Tibial artery (tissue), 4 donors: ENCODE data around the gene PRR33.
"Not testable (repeated sequence)": the region's sequence is repeated elsewhere in the genome, so short reads cannot be mapped to it uniquely, and the experiment has no call there.

ENCODE experiments used
- DNase-seq, 2 donors: peaks; one replicate each; pipeline ENCODE4 v3.0.0-alpha.2; 2019
- H3K27ac ChIP-seq, 2 donors: fragments of 200-600 bp; sonication (generic) in 1 of 2; 1 replicate in 1 of 2; 2 replicates in 1 of 2; pipeline ENCODE4 v1.5.1; 2018 to 2019; ENCODE audit warnings: mild to moderate bottlenecking in 1 of 2
- H3K27me3 ChIP-seq, 2 donors: fragments of 200-600 bp; sonication (generic) in 1 of 2; one replicate each; pipeline versions ENCODE4 v1.5.1 to v1.6.0; 2016 to 2019
- H3K36me3 ChIP-seq, 3 donors: fragments of 200-600 bp; sonication (generic) in 2 of 3; one replicate each; pipeline ENCODE4 v1.5.1; 2016 to 2019; ENCODE audit warnings: mild to moderate bottlenecking in 2 of 3
- H3K4me1 ChIP-seq, 4 donors: fragments of 200-600 bp; sonication (generic) in 2 of 4; 1 replicate in 3 of 4; 2 replicates in 1 of 4; pipeline ENCODE4 v1.5.1; 2016 to 2019
- H3K4me3 ChIP-seq, 2 donors: fragments of 200-600 bp; sonication (generic) in 1 of 2; 1 replicate in 1 of 2; 2 replicates in 1 of 2; pipeline ENCODE4 v1.5.1; 2018 to 2019; ENCODE audit warnings: mild to moderate bottlenecking in 2 of 2
- H3K9me3 ChIP-seq, 3 donors: fragments of 200-600 bp; sonication (generic) in 1 of 3; one replicate each; pipeline ENCODE4 v1.5.1; 2016 to 2019
- intact Hi-C: fragments of 100-400 bp; cut with DNase I; formaldehyde crosslinking; loops from one replicate; pipeline ENCODE4 v1.15.0; 2023; ENCODE audit warnings: low total_unique reads
- TF ChIP-seq, protein P1 (sequence below), 2 experiments: fragments of 200-600 bp in 1 of 2; fragments of 450-650 bp in 1 of 2; IDR thresholded peaks; one replicate each; pipeline ENCODE4 v1.5.1; 2017 to 2019; ENCODE audit warnings: antibody characterized with exemption in 2 of 2, mild to moderate bottlenecking in 1 of 2, moderate library complexity in 1 of 2

The PRR33 gene

GRCh38 chr11:1891831-1892115 lies at the start of gene PRR33:
Gene PRR33, minus strand, starts transcription at chr11:1891895. Its CDS starts 1,311 bp downstream, at chr11:1890584.
- peaks cover 0 to 23% (median 0%) of the 10 kb centered on the region in 3 donors for H3K36me3 ChIP-seq
- intact Hi-C loops: no loop called here
- TF ChIP-seq, protein P1, sequence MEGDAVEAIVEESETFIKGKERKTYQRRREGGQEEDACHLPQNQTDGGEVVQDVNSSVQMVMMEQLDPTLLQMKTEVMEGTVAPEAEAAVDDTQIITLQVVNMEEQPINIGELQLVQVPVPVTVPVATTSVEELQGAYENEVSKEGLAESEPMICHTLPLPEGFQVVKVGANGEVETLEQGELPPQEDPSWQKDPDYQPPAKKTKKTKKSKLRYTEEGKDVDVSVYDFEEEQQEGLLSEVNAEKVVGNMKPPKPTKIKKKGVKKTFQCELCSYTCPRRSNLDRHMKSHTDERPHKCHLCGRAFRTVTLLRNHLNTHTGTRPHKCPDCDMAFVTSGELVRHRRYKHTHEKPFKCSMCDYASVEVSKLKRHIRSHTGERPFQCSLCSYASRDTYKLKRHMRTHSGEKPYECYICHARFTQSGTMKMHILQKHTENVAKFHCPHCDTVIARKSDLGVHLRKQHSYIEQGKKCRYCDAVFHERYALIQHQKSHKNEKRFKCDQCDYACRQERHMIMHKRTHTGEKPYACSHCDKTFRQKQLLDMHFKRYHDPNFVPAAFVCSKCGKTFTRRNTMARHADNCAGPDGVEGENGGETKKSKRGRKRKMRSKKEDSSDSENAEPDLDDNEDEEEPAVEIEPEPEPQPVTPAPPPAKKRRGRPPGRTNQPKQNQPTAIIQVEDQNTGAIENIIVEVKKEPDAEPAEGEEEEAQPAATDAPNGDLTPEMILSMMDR (IDR thresholded peaks at IDR 0.05): no peak
- H3K9me3 ChIP-seq: no peaks in the 10 kb centered on the region
- no peak for DNase-seq
- peaks cover 0 to 5% (median 0%) of the 10 kb centered on the region in 4 donors for H3K4me1 ChIP-seq
- peaks cover 0 to 15% of the 10 kb centered on the region in 2 donors for H3K27me3 ChIP-seq
- no peak within 1 kb of the TSS for H3K27ac ChIP-seq
- no peak within 1 kb of the TSS for H3K4me3 ChIP-seq

DNA sequence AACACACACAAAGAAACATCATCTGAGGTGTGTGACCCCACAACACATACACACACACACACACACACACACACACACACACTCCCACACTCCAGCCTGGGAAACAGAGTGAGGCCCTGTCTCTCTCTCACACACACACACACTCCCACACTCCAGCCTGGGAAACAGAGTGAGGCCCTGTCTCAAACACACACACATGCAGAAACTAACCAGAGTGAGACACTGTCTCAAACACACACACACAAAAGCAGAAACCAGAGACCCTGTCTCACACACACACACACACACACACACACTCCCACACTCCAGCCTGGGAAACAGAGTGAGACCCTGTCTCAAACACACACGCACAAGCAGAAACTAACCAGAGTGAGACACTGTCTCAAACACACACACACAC lies 48.1 kb upstream of the PRR33 start:
- H3K4me3 ChIP-seq, H3K27ac ChIP-seq, DNase-seq, intact Hi-C loops, H3K36me3 ChIP-seq, H3K9me3 ChIP-seq: not testable (repeated sequence)
- H3K4me1 ChIP-seq: peaks cover 0 to 18% (median 7%) of the 10 kb centered on the region in 4 donors
- H3K27me3 ChIP-seq: peaks cover 0 to 21% of the 10 kb centered on the region in 2 donors

DNA sequence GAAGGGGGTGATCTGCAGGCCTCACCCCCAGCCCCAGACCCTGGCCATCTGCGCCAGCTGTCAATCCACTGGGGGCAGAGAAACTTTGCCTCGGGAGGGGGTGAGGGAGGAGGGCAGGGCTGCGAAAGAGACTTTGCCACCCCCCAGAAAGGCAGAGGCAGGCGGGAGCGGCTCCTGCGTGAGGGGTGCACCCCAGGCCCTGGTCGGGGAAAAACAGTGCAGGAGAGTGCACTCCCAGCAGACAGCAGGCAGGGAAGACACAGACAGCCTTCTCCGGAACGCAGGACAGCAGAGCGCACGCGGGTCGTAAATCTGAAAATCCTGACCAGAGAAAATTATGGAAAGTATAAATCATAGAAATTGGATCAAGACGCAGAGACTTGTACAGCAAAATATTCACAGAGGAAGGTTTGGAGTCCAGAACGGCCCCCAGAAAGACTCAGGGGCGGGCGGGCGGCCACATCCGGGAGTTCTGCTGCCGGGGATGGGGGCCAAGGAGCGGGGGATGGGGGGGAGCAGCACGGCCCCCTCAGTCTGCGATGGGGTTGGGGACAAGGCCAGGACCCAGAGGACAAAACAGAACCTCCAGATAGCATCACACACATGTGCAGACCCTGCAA lies 47.4 kb upstream of the PRR33 start:
- Histone ChIP-seq H3K27me3 (peaks cover 0 to 21% of the 10 kb centered on the region in 2 donors), H3K27ac (no peak overlapping the region), H3K4me1 (peaks cover 0 to 15% (median 6%) of the 10 kb centered on the region in 4 donors), H3K36me3 (no peaks in the 10 kb centered on the region), H3K4me3 (no peak overlapping the region), H3K9me3 (no peaks in the 10 kb centered on the region)
- TF ChIP-seq, protein P1 (IDR thresholded peaks at IDR 0.05): no peak
- intact Hi-C loops: no loop called here
- no peak for DNase-seq

- Histone ChIP-seq H3K27ac (no peak overlapping the region), H3K4me3 (no peak overlapping the region), H3K27me3 (peaks cover 0 to 21% of the 10 kb centered on the region in 2 donors), H3K9me3 (no peaks in the 10 kb centered on the region), H3K4me1 (peaks cover 0 to 8% (median 3%) of the 10 kb centered on the region in 4 donors), H3K36me3 (no peaks in the 10 kb centered on the region)
- intact Hi-C loops: no loop called here
- no peak for DNase-seq
- TF ChIP-seq, protein P1 (IDR thresholded peaks at IDR 0.05): no peak
Measured at GRCh38 chr11:1938343-1939005, 46.8 kb upstream of the PRR33 start.

- TF ChIP-seq, protein P1 (IDR thresholded peaks at IDR 0.05): no peak
- Histone ChIP-seq H3K9me3 (no peaks in the 10 kb centered on the region), H3K4me3 (no peak overlapping the region), H3K27me3 (peaks cover 0 to 21% of the 10 kb centered on the region in 2 donors), H3K4me1 (peaks cover 0 to 8% (median 3%) of the 10 kb centered on the region in 4 donors), H3K27ac (no peak overlapping the region), H3K36me3 (no peaks in the 10 kb centered on the region)
- intact Hi-C loops: no loop called here
- DNase-seq: no peak
Measured at GRCh38 chr11:1937616-1938342, 46.1 kb upstream of the PRR33 start.
